Ishikawa (cell line): ENCODE results near the gene TIMP2.

Experiments
- CEBPB ChIP-seq: IDR thresholded peaks from 2 replicates; pipeline ENCODE4 v1.6.1; 2012
- CREB1 ChIP-seq: IDR thresholded peaks from 2 replicates; pipeline ENCODE4 v1.6.1; 2012; ENCODE audit warnings: low read depth
- EGR1 ChIP-seq: IDR thresholded peaks from 2 replicates; pipeline ENCODE4 v1.6.1; 2012
- EP300 ChIP-seq: IDR thresholded peaks from 2 replicates; pipeline ENCODE4 v1.6.1; 2012; ENCODE audit warnings: borderline replicate concordance
- FOXM1 ChIP-seq: IDR thresholded peaks from 2 replicates; pipeline ENCODE4 v1.6.1; 2012; ENCODE audit warnings: low read depth, borderline replicate concordance
- MAX ChIP-seq: IDR thresholded peaks from 2 replicates; pipeline ENCODE4 v1.6.1; 2012
- NFIC ChIP-seq: IDR thresholded peaks from 2 replicates; pipeline ENCODE4 v1.6.1; 2012
- RAD21 ChIP-seq: IDR thresholded peaks from 2 replicates; pipeline ENCODE4 v1.6.1; 2012; ENCODE audit warnings: low read depth
- REST ChIP-seq: IDR thresholded peaks from 2 replicates; pipeline ENCODE4 v1.6.1; 2012; ENCODE audit warnings: low read depth, mild to moderate bottlenecking
- TAF1 ChIP-seq: IDR thresholded peaks from 2 replicates; pipeline ENCODE4 v1.6.1; 2012; ENCODE audit warnings: low read depth, mild to moderate bottlenecking
- TCF12 ChIP-seq: IDR thresholded peaks from 2 replicates; pipeline ENCODE4 v1.6.1; 2012; ENCODE audit warnings: low read depth
- TEAD4 ChIP-seq: IDR thresholded peaks from 2 replicates; pipeline ENCODE4 v1.6.1; 2012
- USF1 ChIP-seq: IDR thresholded peaks from 2 replicates; pipeline ENCODE4 v1.6.1; 2012
- YY1 ChIP-seq: IDR thresholded peaks from 2 replicates; pipeline ENCODE4 v1.6.1; 2012; ENCODE audit warnings: low read depth
- ZBTB7A ChIP-seq: IDR thresholded peaks from 2 replicates; pipeline ENCODE4 v1.6.1; 2012; ENCODE audit warnings: low read depth

The TIMP2 gene

GRCh38 chr17:78819806-78820792 lies 105.1 kb downstream of the TIMP2 start:
- TF ChIP-seq RAD21, result no peak
- TF ChIP-seq TCF12, result no peak
- no peak for TF ChIP-seq USF1
- TF ChIP-seq EGR1, result no peak
- no peak for TF ChIP-seq REST
- TF ChIP-seq FOXM1, result no peak
- TF ChIP-seq ZBTB7A, result no peak
- no peak for TF ChIP-seq NFIC
- no peak for TF ChIP-seq CEBPB
- no peak for TF ChIP-seq MAX
- TF ChIP-seq TAF1, result no peak
- no peak for TF ChIP-seq EP300
- TF ChIP-seq YY1, result no peak

- TF ChIP-seq REST, result no peak
- no peak for TF ChIP-seq MAX
- no peak for TF ChIP-seq YY1
- TF ChIP-seq CREB1, result no peak
These were observed 105.8 kb downstream of the TIMP2 start for GRCh38 chr17:78819402-78819801.

GRCh38 chr17:78818932-78819331 lies 106.3 kb downstream of the TIMP2 start:
- TF ChIP-seq ZBTB7A, result no peak
- TF ChIP-seq TAF1, result no peak
- no peak for TF ChIP-seq TEAD4
- TF ChIP-seq NFIC, result no peak
- no peak for TF ChIP-seq CREB1
- TF ChIP-seq TCF12, result no peak
- no peak for TF ChIP-seq MAX
- TF ChIP-seq YY1, result no peak
- no peak for TF ChIP-seq EGR1
- TF ChIP-seq CEBPB, result no peak
- no peak for TF ChIP-seq RAD21
- no peak for TF ChIP-seq EP300
- TF ChIP-seq USF1, result no peak
- TF ChIP-seq REST, result no peak
- TF ChIP-seq FOXM1, result no peak

GRCh38 chr17:78818152-78818846 lies 106.9 kb downstream of the TIMP2 start:
- TF ChIP-seq MAX, result no peak
- TF ChIP-seq USF1, result no peak
- TF ChIP-seq YY1, result no peak
- no peak for TF ChIP-seq CREB1
- no peak for TF ChIP-seq ZBTB7A
- no peak for TF ChIP-seq FOXM1
- no peak for TF ChIP-seq NFIC
- no peak for TF ChIP-seq TEAD4
